Left ventricle myocardium inferior (tissue), 1 donor: ENCODE data around the gene TULP4. TPM values are rescaled to one million over a fixed set of nuclear protein-coding genes. Genes with fewer than 3 reads are reported as not detected.

Experiments
- DNase-seq: peaks from one replicate; pipeline ENCODE4 v3.0.0-alpha.2; 2020
- H3K27ac ChIP-seq: fragments of 200-600 bp; replicated peaks from 2 replicates; pipeline ENCODE4 v1.8.0; 2021
- H3K27me3 ChIP-seq: fragments of 200-600 bp; 2 replicates; pipeline ENCODE4 v1.8.0; 2021; ENCODE audit warnings: low read depth
- H3K36me3 ChIP-seq: fragments of 200-600 bp; 2 replicates; pipeline ENCODE4 v1.8.0; 2021
- H3K4me1 ChIP-seq: fragments of 200-600 bp; 2 replicates; pipeline ENCODE4 v1.8.0; 2021
- H3K4me3 ChIP-seq: fragments of 200-600 bp; 2 replicates; pipeline ENCODE4 v1.8.0; 2021; ENCODE audit warnings: mild to moderate bottlenecking, moderate library complexity
- H3K9me3 ChIP-seq: fragments of 200-600 bp; replicated peaks from 2 replicates; pipeline ENCODE4 v1.8.0; 2021
- CTCF ChIP-seq: fragments of 200-600 bp; IDR thresholded peaks from 2 replicates; pipeline ENCODE4 v1.8.0; 2021; ENCODE audit warnings: antibody characterized with exemption, mild to moderate bottlenecking, borderline replicate concordance
- intact Hi-C: fragments of 100-400 bp; cut with micrococcal nuclease; formaldehyde crosslinking; loops from one replicate; pipeline ENCODE4 v1.11.0; 2022
- total RNA-seq: library from RNA; stranded (reverse); fragmentation: NEBNext Ultra II Directional; extraction: Animal tissue kit (Norgen Biotek cat#: 25700); gene quantifications from one replicate; pipeline ENCODE4 v1.2.1, GENCODE V29; 2021
- donor health status: DM: no; HTN: yes; CAD: no; lungs with severe emphysema.

TULP4 gene
- total RNA-seq, 1 donor from 2014 or later = 111 TPM

- intact Hi-C loops = loop anchor here (10.0 kb wide), 1 partner anchor 90 kb away; no protein-coding TSS in a partner anchor
- Histone ChIP-seq H3K36me3 (no peaks in the 10 kb centered on the region), H3K27me3 (peaks cover 45% of the 10 kb centered on the region), H3K4me3 (no peak overlapping the region), H3K9me3 (no peaks in the 10 kb centered on the region), H3K4me1 (peaks cover 12% of the 10 kb centered on the region), H3K27ac (no peak overlapping the region)
- DNase-seq = no peak
- no peak for TF ChIP-seq CTCF
Measured at GRCh38 chr6:158514991-158515390, 202.7 kb downstream of the TULP4 start.

- intact Hi-C loops = loop anchor here (10.0 kb wide), 1 partner anchor 89 kb away; no protein-coding TSS in a partner anchor
- peaks cover 12% of the 10 kb centered on the region for H3K4me1 ChIP-seq
- H3K27ac ChIP-seq = no peak overlapping the region
- no peak for DNase-seq
- no peak for TF ChIP-seq CTCF
- H3K36me3 ChIP-seq = no peaks in the 10 kb centered on the region
- H3K4me3 ChIP-seq = peak overlapping the region; percentile 26
- H3K9me3 ChIP-seq = no peaks in the 10 kb centered on the region
- peaks cover 56% of the 10 kb centered on the region for H3K27me3 ChIP-seq
Measured at GRCh38 chr6:158516098-158516497, 203.8 kb downstream of the TULP4 start.

GRCh38 chr6:158517038-158517437, 204.8 kb downstream of the TULP4 start:
- Histone ChIP-seq H3K27ac (no peak overlapping the region), H3K36me3 (no peaks in the 10 kb centered on the region), H3K9me3 (no peaks in the 10 kb centered on the region), H3K4me1 (peaks cover 12% of the 10 kb centered on the region), H3K4me3 (no peak overlapping the region), H3K27me3 (peaks cover 64% of the 10 kb centered on the region)
- TF ChIP-seq CTCF = no peak
- DNase-seq = no peak
- intact Hi-C loops = loop anchor here (10.0 kb wide), 1 partner anchor 88 kb away; no protein-coding TSS in a partner anchor

- Histone ChIP-seq H3K27ac (no peak overlapping the region), H3K36me3 (no peaks in the 10 kb centered on the region), H3K27me3 (peaks cover 65% of the 10 kb centered on the region), H3K4me3 (no peak overlapping the region), H3K9me3 (no peaks in the 10 kb centered on the region), H3K4me1 (peaks cover 12% of the 10 kb centered on the region)
- no peak for TF ChIP-seq CTCF
- DNase-seq = no peak
- intact Hi-C loops = loop anchor here (10.0 kb wide), 1 partner anchor 87 kb away; no protein-coding TSS in a partner anchor
Measured at GRCh38 chr6:158517581-158517980, 205.3 kb downstream of the TULP4 start.

GRCh38 chr6:158518191-158519127, 206.2 kb downstream of the TULP4 start:
- Histone ChIP-seq H3K4me3 (peak overlapping the region; percentile 35), H3K4me1 (peaks cover 12% of the 10 kb centered on the region), H3K27ac (no peak overlapping the region), H3K9me3 (no peaks in the 10 kb centered on the region), H3K36me3 (no peaks in the 10 kb centered on the region), H3K27me3 (peaks cover 74% of the 10 kb centered on the region)
- intact Hi-C loops = loop anchor here (10.0 kb wide), 1 partner anchor 86 kb away; no protein-coding TSS in a partner anchor
- peak; percentile 62 for TF ChIP-seq CTCF
- DNase-seq = peak; percentile 30
